ENCODE data around the gene OR2A14.
"Not testable (repeated sequence)": the region's sequence is repeated elsewhere in the genome, so short reads cannot be mapped to it uniquely, and the experiment has no call there.

OR2A14 gene

DNA sequence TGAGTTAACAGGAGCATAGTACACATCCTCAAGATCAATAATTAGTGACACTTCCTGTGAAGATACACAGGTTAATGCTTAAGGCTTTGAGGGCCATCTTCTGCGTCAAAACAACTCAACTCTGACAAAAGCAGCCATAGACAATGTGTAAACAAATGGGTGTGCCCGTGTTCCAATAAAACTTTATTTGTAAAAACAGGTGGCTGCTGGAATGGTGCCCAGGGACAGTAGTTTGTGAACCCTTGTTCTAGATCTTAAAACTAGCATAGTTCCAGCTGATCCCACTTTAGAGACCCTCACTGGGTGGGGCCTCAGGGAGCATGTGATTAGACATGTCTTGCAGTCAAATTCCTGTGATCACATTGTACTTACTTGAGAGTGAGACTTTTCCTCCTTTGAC, 7.8 kb downstream of the OR2A14 start:
- ATAC-seq = no peak
- Mint-ChIP-seq H3K9me3 (no peaks in the 10 kb centered on the region), H3K4me3 (no peak overlapping the region), H3K4me1 (peaks cover 5% of the 10 kb centered on the region), H3K36me3 (no peaks in the 10 kb centered on the region), H3K27ac (no peak overlapping the region)
- DNase-seq (ENCODE audit: low spot score in 2 of 2) = no peak

DNA sequence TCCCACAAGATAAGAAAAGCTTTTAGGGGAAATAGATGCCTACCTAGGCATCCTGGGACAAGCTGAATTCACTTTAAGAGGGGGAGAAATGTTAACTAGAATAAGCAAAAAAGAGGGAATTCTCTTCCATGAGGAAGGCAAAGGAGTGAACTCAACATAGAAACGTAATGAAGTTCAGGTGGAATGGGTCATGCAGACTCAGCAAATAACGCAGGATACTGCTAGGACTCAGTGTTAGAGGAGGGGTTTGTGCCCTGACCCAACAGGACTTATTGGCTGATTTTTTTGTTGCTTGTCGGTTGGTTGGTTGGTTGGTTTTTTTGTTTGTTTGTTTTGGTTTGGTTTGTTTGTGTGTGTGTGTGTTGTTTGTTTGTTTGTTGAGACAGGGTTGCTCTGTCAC, 9.3 kb downstream of the OR2A14 start:
- Mint-ChIP-seq H3K27ac (no peak overlapping the region), H3K4me3 (no peak overlapping the region), H3K36me3 (no peaks in the 10 kb centered on the region), H3K9me3 (no peaks in the 10 kb centered on the region), H3K4me1 (peaks cover 5% of the 10 kb centered on the region)
- no peak for ATAC-seq
- DNase-seq (ENCODE audit: low spot score in 2 of 2) = no peak

DNA sequence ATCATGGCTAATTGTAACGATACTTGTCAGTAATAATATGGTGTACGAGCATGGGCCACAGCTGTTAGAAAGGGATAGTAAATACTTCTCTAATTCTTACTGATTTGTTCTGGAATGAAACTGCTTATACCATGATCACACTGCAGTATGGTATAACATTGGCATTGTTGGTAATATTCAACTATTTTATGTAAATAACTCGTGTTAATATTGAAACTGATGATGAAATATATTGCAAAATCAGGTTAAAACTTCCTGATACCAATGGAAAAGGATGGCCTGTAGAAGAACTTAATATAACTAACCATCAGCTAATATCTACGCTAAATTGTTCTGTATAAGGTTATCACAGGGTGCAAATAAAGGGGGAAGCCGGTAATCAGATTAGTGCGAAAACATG, 10.3 kb downstream of the OR2A14 start:
- Mint-ChIP-seq H3K4me1 (no peaks in the 10 kb centered on the region), H3K9me3 (no peaks in the 10 kb centered on the region), H3K4me3 (no peak overlapping the region), H3K27ac (no peak overlapping the region), H3K36me3 (no peaks in the 10 kb centered on the region)
- ATAC-seq (no peak), DNase-seq (ENCODE audit: low spot score in 2 of 2) (no peak)

DNA sequence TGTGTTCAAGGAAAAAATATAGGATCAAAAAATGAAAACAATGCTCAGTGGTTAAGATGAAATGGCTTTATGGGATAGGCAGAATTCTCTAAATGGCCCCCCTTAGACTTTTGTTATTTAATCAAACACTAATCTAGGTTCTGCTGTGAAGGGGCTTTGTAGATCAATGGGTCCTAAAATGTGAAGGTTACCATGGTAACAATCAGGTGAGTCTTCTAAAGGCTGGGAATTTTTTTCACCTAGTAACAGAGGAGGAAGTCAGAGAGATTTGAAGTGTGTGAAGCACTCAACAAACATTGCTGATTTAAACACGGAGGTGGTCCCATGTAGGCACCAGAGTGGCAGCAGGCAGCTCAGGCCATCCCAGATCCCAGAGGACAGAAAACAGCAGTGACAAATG, 11.1 kb downstream of the OR2A14 start:
- Mint-ChIP-seq H3K27ac (no peak overlapping the region), H3K4me3 (no peak overlapping the region), H3K4me1 (no peaks in the 10 kb centered on the region), H3K9me3 (no peaks in the 10 kb centered on the region), H3K36me3 (no peaks in the 10 kb centered on the region)
- no peak for ATAC-seq
- no peak for DNase-seq (ENCODE audit: low spot score in 2 of 2)

DNA sequence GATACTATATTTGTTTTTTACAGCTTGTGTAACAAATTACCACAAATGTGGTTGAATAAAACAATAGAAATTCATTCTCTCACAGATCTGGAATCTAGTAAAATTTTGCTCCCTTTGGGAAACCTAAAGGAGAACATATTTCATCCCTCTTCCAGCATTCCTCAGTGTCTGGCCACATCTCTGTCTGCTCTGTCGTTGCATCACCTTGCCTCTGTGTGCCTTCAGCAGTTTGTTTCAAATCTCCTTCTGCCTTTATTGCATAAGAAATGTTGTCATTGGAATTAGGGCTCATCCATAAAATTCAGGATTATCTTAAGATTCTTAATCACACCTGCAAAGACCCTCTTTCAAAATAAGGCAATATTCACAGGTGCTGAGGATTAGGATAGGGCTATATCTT, 14.5 kb downstream of the OR2A14 start:
- DNase-seq (ENCODE audit: low spot score in 2 of 2) = no peak
- no peaks in the 10 kb centered on the region for H3K36me3 Mint-ChIP-seq

DNA sequence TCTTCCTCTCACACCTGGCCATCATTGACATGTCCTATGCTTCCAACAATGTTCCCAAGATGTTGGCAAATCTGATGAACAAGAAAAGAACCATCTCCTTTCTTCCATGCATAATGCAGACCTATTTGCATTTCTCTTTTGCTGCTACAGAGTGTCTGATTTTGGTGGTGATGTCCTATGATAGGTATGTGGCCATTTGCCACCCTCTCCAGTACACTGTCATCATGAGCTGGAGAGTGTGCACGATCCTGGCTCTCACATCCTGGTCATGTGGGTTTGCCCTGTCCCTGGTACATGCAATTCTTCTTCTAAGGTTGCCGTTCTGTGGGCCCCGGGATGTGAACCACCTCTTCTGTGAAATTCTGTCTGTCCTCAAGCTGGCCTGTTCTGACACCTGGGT, 19.2 kb downstream of the OR2A14 start:
- Mint-ChIP-seq H3K4me1 (no peaks in the 10 kb centered on the region), H3K27ac (no peak overlapping the region), H3K36me3 (no peaks in the 10 kb centered on the region), H3K4me3 (no peak overlapping the region), H3K9me3 (no peaks in the 10 kb centered on the region)
- DNase-seq (ENCODE audit: low spot score in 2 of 2) (no peak), ATAC-seq (peak; percentile 34)

More for the DNA sequence above, 14.5 kb downstream of the OR2A14 start:
- no peaks in the 10 kb centered on the region for H3K9me3 Mint-ChIP-seq
- no peaks in the 10 kb centered on the region for H3K4me1 Mint-ChIP-seq
- no peak overlapping the region for H3K27ac Mint-ChIP-seq
- ATAC-seq = no peak
- no peak overlapping the region for H3K4me3 Mint-ChIP-seq

DNA sequence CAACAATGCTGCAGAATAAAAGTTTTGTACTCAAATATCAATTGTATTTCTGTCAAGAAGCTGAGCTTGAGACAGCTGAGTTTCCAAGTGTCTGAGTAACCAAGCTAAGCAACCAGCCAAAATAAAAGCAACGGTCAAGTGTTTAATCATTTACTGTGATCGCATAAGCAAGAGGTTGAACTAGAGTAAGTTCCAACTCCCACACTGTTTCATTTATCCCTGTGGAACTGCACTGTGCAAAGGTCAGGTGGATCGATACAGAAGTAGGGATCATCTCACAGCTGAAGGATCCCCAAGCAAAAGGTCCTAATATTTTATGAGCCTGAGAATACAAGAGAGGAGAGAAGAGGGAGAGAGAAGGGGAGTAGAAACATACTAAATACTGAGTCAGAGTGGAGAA, 21.4 kb downstream of the OR2A14 start:
- DNase-seq (ENCODE audit: low spot score in 2 of 2) = no peak
- no peaks in the 10 kb centered on the region for H3K4me1 Mint-ChIP-seq
- ATAC-seq = no peak
- H3K36me3 Mint-ChIP-seq = no peaks in the 10 kb centered on the region
- peaks cover 16% of the 10 kb centered on the region for H3K9me3 Mint-ChIP-seq
- no peak overlapping the region for H3K27ac Mint-ChIP-seq
- H3K4me3 Mint-ChIP-seq = no peak overlapping the region

DNA sequence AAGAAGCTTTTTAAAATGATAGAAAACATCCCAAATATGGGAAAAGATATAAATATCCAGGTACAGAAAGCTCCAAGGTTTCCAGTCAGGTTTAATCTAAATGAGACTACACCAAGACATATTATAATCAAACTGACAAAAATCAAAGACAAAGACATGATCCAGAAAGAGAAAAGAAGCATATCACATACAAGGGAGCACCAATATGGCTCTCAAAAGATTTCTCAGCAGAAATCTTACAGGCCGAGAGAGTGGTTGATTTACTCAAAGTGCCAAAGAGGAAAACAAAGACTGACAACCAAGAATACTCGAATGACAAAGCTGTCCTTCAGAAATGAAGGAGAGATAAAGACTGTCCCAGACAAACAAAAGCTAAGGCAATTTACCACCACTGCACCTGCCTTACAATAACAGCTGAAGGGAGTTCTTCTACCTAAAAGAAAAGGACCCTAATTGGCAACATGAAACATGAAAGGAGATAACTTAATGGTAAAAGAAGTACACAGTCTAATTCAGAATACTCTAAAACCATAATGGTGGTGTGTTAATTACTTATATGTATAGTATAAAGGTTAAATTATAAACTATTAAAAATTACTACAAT, 25.4 kb downstream of the OR2A14 start:
- no peak for DNase-seq (ENCODE audit: low spot score in 2 of 2)
- Mint-ChIP-seq H3K4me3 (no peak overlapping the region), H3K27ac (no peak overlapping the region), H3K4me1 (no peaks in the 10 kb centered on the region), H3K9me3 (peaks cover 20% of the 10 kb centered on the region), H3K36me3 (no peaks in the 10 kb centered on the region)
- no peak for ATAC-seq

DNA sequence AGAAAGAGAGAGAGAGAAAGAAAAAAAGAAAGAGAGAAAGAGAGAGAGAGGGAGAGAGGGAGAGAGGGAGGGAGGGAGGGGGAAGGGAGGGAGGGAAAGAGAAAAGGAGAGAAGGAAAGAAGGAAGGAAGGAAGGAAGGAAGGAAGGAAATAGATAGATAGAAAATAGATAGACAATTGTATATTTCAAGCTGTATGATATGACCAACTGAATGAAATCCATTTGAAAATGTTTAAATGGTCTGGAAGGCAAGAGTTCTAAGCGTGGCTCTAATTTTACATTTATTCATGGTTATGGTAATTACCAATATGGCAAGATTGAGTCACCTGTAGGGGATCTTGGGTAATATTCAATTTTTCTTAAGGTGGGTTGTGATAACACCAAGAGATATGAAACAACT, 35.9 kb downstream of the OR2A14 start:
- no peaks in the 10 kb centered on the region for H3K9me3 Mint-ChIP-seq
- no peaks in the 10 kb centered on the region for H3K36me3 Mint-ChIP-seq
- ATAC-seq (no peak), DNase-seq (ENCODE audit: low spot score in 2 of 2) (no peak)
- H3K4me1 Mint-ChIP-seq = no peaks in the 10 kb centered on the region
- no peak overlapping the region for H3K27ac Mint-ChIP-seq
- no peak overlapping the region for H3K4me3 Mint-ChIP-seq

DNA sequence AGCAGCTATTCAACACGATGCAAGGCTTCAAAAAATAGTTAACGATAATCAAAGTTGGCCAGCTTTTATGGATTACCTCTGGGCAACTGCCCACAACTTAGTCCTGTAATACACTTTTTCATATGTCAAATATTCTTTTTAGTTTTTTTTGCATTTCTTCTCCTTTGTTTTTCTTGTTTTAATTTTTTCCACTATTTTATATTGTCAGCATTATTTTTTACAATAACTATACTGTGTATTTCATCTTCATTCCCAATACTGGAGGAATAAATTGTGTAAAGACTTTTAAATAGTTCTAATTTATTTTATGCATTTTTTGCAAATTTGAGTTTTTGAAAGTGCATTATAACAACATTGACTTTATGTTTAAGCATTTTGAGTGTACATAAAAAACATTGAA, 41.8 kb downstream of the OR2A14 start:
- Mint-ChIP-seq H3K36me3 (no peaks in the 10 kb centered on the region), H3K4me3 (no peak overlapping the region), H3K4me1 (no peaks in the 10 kb centered on the region), H3K9me3 (no peaks in the 10 kb centered on the region), H3K27ac (no peak overlapping the region)
- ATAC-seq (no peak), DNase-seq (ENCODE audit: low spot score in 2 of 2) (no peak)

DNA sequence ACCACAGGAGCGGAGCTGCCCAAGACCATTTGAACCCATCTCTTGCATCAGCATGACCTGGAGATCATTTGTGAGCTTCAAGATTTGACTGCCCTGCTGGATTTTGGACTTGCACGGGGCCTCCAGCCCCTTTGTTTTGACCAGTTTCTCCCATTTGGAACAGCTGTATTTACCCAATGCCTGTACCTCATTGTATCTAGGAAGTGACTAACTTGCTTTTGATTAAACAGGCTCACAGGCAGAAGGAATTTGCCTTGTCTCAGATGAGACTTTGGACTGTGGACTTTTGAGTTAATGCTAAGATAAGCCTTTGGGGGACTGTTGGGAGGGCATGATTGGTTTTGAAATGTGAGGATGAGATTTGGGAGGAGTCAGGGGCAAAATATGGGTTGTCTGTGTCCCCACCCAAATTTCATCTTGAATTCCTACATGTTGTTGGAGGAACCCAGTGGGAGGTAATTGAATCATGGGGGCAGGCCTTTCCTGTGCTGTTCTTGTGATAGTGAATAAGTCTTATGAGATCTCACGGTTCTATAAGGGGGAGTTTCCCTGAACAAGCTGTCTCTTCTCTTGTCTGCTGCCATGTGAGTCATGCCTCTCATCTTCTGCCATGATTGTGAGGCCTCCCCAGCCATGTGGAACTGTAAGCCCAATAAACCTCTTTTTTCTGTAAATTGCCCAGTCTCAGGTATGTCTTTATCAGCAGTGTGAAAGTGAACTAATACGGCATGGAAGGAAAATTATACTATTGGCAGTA, 48.8 kb downstream of the OR2A14 start:
- not testable (repeated sequence) for H3K4me3 Mint-ChIP-seq; H3K36me3 Mint-ChIP-seq; ATAC-seq; H3K9me3 Mint-ChIP-seq; H3K27ac Mint-ChIP-seq; H3K4me1 Mint-ChIP-seq; DNase-seq (ENCODE audit: low spot score in 2 of 2)

DNA sequence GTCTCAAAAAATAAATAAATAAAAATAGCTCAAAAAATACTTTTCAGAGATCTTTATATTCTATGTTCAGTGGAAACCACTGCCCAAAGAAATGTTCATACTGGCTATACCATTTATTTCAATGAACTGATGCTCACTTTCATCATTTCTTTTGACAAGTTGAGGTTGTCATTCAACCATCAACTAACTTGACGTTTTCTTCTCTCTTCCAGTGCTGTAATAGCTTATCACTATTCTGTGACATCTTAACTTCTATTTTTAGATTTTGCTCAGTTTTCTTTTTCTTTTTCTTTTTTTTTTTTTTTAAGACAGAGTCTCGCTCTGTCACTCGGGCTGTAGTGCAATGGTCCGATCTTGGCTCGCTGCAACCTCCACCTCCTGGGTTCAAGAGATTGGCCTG, 51.6 kb downstream of the OR2A14 start:
- no peak for DNase-seq (ENCODE audit: low spot score in 2 of 2)
- H3K4me3 Mint-ChIP-seq = no peak overlapping the region
- no peak for ATAC-seq
- H3K4me1 Mint-ChIP-seq = no peaks in the 10 kb centered on the region
- no peaks in the 10 kb centered on the region for H3K9me3 Mint-ChIP-seq
- H3K27ac Mint-ChIP-seq = no peak overlapping the region
- H3K36me3 Mint-ChIP-seq = no peaks in the 10 kb centered on the region

DNA sequence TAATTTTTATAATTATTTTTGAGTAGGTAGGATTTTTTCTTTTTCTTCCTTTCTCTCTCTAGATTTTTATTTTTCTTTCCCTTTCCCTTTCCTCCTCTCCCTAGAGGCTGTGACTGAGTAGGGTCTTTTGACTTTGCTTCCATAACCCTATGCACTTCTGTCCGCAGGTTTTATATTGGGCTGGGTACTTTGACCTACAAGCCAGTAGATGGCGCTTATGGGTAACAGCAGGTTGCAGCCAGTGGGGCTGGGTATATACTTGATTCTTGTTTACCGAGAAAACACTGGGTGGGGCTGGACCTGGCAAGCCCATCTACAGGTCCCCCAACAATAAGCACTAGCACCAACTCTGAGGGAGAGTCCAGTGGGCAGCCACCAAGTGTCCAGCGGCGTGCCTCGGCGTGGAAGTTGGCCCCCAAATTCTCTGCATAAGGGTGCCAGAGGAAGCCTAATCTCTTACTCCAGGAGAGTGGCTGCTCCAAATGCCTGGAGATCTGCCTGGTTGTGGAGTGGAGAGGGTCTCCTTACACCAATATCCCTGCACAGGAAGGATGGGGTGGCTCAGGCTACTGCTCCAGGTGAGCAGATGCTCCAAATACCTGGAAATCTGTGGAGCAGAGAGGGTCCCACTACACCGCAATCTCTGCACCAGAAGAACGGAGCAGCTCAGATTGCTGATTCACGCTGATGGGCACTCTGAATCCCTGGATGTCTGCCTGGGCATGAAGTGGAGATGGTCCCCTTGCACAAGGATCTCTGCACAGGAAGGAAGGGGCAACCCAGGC, 55.6 kb downstream of the OR2A14 start:
- not testable (repeated sequence) for H3K36me3 Mint-ChIP-seq; H3K9me3 Mint-ChIP-seq; H3K27ac Mint-ChIP-seq; DNase-seq (ENCODE audit: low spot score in 2 of 2); H3K4me3 Mint-ChIP-seq; H3K4me1 Mint-ChIP-seq
- peak; percentile 81 for ATAC-seq

DNA sequence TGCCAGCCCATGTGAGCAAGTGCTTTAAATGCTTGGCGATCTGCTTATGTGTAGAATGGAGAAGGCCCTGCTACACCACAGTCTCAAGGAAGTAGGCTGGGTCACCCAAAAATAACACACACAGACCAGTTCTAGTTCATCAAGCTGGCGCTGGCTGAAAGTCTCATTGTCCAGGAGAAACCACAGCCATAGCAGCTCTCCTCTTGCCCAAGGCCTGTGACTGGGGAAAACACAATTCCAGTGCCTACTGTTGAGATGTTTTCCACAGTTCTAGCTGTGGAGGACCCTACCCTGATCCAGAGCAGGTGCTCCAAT, 56.1 kb downstream of the OR2A14 start:
- not testable (repeated sequence) for H3K4me3 Mint-ChIP-seq; DNase-seq (ENCODE audit: low spot score in 2 of 2); H3K27ac Mint-ChIP-seq; ATAC-seq; H3K36me3 Mint-ChIP-seq; H3K4me1 Mint-ChIP-seq; H3K9me3 Mint-ChIP-seq

Measured in stimulated activated effector memory CD8-positive, alpha-beta T cell treated with anti-CD3 and anti-CD28 coated beads, Interleukin-12 subunit alpha, Interleukin-12 subunit beta, amount 100 ng/mL, for 72 hours (primary cell).